GM12891 (cell line): ENCODE results near the gene POLR3A.

ENCODE experiments used
- POLR2A ChIP-seq: IDR thresholded peaks from 2 replicates; pipeline ENCODE4 v1.6.1; 2011; ENCODE audit warnings: low read depth, low read length, control low read depth
- POLR2AphosphoS5 ChIP-seq: IDR thresholded peaks from 2 replicates; pipeline ENCODE4 v1.6.1; 2011; ENCODE audit warnings: low read depth, low read length, control low read depth
- POU2F2 ChIP-seq: IDR thresholded peaks from 2 replicates; pipeline ENCODE4 v1.6.1; 2011; ENCODE audit warnings: low read depth, mild to moderate bottlenecking, control low read depth, low read length, moderate library complexity
- SPI1 ChIP-seq: IDR thresholded peaks from 2 replicates; pipeline ENCODE4 v1.6.1; 2011; ENCODE audit warnings: low read depth, low read length, control low read depth
- TAF1 ChIP-seq: IDR thresholded peaks from 2 replicates; pipeline ENCODE4 v1.6.1; 2011; ENCODE audit warnings: low read depth, low read length, control low read depth

DNA sequence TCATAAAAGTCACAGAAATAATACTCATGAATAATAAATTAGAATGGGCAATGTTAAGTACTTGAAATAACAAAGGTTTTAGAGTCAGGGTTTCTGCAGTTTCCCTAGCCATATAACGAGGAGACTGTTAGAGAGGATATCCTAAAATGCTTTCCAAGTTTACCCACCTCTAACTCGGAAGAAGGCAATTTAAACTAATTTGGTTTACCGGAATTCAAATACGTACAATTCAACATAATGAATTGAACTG is 4.0 kb upstream of the POLR3A start:
- TF ChIP-seq TAF1 = no peak
- no peak for TF ChIP-seq POLR2A
- TF ChIP-seq POLR2AphosphoS5 = no peak
- TF ChIP-seq SPI1 = no peak
- TF ChIP-seq POU2F2 = no peak
